Caco-2 (cell line): ENCODE data around the gene PRKX. TPM values are rescaled to one million over a fixed set of nuclear protein-coding genes. Genes with fewer than 3 reads are reported as not detected.

Experiments
- BruUV-seq: library from RNA; stranded (reverse); fragments of 400-500 nt; replicated peaks from 2 replicates; lab custom pipeline; 2021; lab: Mats Ljungman, UMichigan
- CTCF ChIA-PET: fragments of 300-600 bp; sonication (Branson Sonifier 250); formaldehyde crosslinking; loops from one replicate; lab custom pipeline; 2022; ENCODE audit warnings: antibody characterized with exemption; lab: Charles Lee
- POLR2A ChIA-PET: fragments of 300-600 bp; sonication (Branson Sonifier 250); formaldehyde crosslinking; loops from one replicate; lab custom pipeline; 2022; ENCODE audit warnings: antibody characterized with exemption; lab: Charles Lee
- DNase-seq, 2 experiments: peaks; one replicate each; pipeline versions ENCODE4 v3.0.0 to v3.0.0-alpha.2; 2020 to 2022
- H3K27me3 ChIP-seq: replicated peaks from 2 replicates; pipeline ENCODE4 v1.6.0; 2011; ENCODE audit warnings: low read length; ENCODE audit not compliant: control insufficient read depth, insufficient read depth
- H3K36me3 ChIP-seq: 2 replicates; pipeline ENCODE4 v1.5.1; 2011; ENCODE audit warnings: low read length; ENCODE audit not compliant: control insufficient read depth, insufficient read depth
- H3K4me1 ChIP-seq: fragments of 250-450 bp; sonication (Bioruptor Pico); 2 replicates; pipeline ENCODE4 v1.5.1; 2020; ENCODE audit warnings: mild to moderate bottlenecking
- H3K4me3 ChIP-seq: 2 replicates; pipeline ENCODE4 v1.5.1; 2011; ENCODE audit warnings: low read depth, mild to moderate bottlenecking, control low read depth, low read length
- H3K9me3 ChIP-seq: fragments of 250-450 bp; sonication (Bioruptor Pico); 2 replicates; pipeline ENCODE4 v1.5.1; 2020; ENCODE audit warnings: mild to moderate bottlenecking, moderate library complexity
- H3K27ac Mint-ChIP-seq: one replicate; pipeline ENCODE4 v1.8.0; 2022; ENCODE audit warnings: mixed read lengths; ENCODE audit not compliant: unreplicated experiment
- H3K27me3 Mint-ChIP-seq: one replicate; pipeline ENCODE4 v1.8.0; 2022; ENCODE audit warnings: mixed read lengths; ENCODE audit not compliant: insufficient read depth, unreplicated experiment
- H3K36me3 Mint-ChIP-seq: one replicate; pipeline ENCODE4 v1.8.0; 2022; ENCODE audit warnings: mild to moderate bottlenecking, mixed read lengths; ENCODE audit not compliant: insufficient read depth, unreplicated experiment
- H3K4me1 Mint-ChIP-seq: one replicate; pipeline ENCODE4 v1.8.0; 2022; ENCODE audit warnings: low read depth, mixed read lengths; ENCODE audit not compliant: unreplicated experiment
- H3K4me3 Mint-ChIP-seq: one replicate; pipeline ENCODE4 v1.8.0; 2022; ENCODE audit warnings: mild to moderate bottlenecking, moderate library complexity, mixed read lengths; ENCODE audit not compliant: unreplicated experiment
- H3K9me3 Mint-ChIP-seq: one replicate; pipeline ENCODE4 v1.8.0; 2022; ENCODE audit warnings: mixed read lengths; ENCODE audit not compliant: unreplicated experiment
- CTCF ChIP-seq, 2 experiments: fragments of 200-600 bp in 1 of 2; IDR thresholded peaks; 1 replicate in 1 of 2; 2 replicates in 1 of 2; pipeline versions ENCODE4 v1.5.1 to v1.8.0; 2011 to 2022; ENCODE audit warnings: antibody characterized with exemption in 1 of 2, control low read depth in 1 of 2, inconsistent platforms in 1 of 2, low read depth in 1 of 2, low read length in 1 of 2, mild to moderate bottlenecking in 1 of 2, moderate library complexity in 1 of 2; ENCODE audit not compliant: insufficient read depth in 1 of 2, severe bottlenecking in 1 of 2, unreplicated experiment in 1 of 2
- intact Hi-C: fragments of 100-400 bp; cut with micrococcal nuclease; formaldehyde crosslinking; loops from one replicate; pipeline ENCODE4 v1.10.0; 2022; ENCODE audit not compliant: unreplicated experiment
- total RNA-seq: library from RNA; stranded (reverse); gene quantifications from 2 replicates; pipeline ENCODE4 v1.2.3, GENCODE V29; 2022

PRKX gene
- total RNA-seq, 1 experiment from 2014 or later: 20.3 TPM

- no peak for DNase-seq
- no peaks in the 10 kb centered on the region for H3K4me1 ChIP-seq
- no peaks in the 10 kb centered on the region for H3K36me3 ChIP-seq
- no peaks in the 10 kb centered on the region for H3K27me3 ChIP-seq
- H3K9me3 Mint-ChIP-seq: no peaks in the 10 kb centered on the region
- H3K27ac Mint-ChIP-seq: no peak overlapping the region
- no peak overlapping the region for H3K4me3 ChIP-seq
- no peak for TF ChIP-seq CTCF (IDR thresholded peaks at IDR 0.05; ENCODE audit: insufficient read depth in 1 of 2, low read depth in 1 of 2, low read length in 1 of 2, severe bottlenecking in 1 of 2, unreplicated experiment in 1 of 2)
- no peaks in the 10 kb centered on the region for H3K9me3 ChIP-seq
- ChIA-PET POLR2A (no interaction called here), CTCF (no interaction called here)
- H3K27me3 Mint-ChIP-seq: no peaks in the 10 kb centered on the region
- H3K36me3 Mint-ChIP-seq: peaks cover 25% of the 10 kb centered on the region
- intact Hi-C loops: no loop called here
- H3K4me3 Mint-ChIP-seq: no peak overlapping the region
- H3K4me1 Mint-ChIP-seq: peaks cover 6% of the 10 kb centered on the region
- BruUV-seq: no TSS peak
Observed at GRCh38 chrX:3655181-3655580, 58.3 kb downstream of the PRKX start.

- POLR2A ChIA-PET: no interaction called here
Observed at GRCh38 chrX:3653111-3653510, 60.3 kb downstream of the PRKX start.

GRCh38 chrX:3651277-3651676, 62.2 kb downstream of the PRKX start:
- H3K9me3 Mint-ChIP-seq: no peaks in the 10 kb centered on the region
- DNase-seq: no peak
- intact Hi-C loops: loop anchor here (1.0 to 2.0 kb wide), 2 partner anchors 62 to 161 kb away; partner anchors contain the start of gene PRKX
- H3K4me1 ChIP-seq: no peaks in the 10 kb centered on the region
- H3K36me3 ChIP-seq: no peaks in the 10 kb centered on the region
- H3K27me3 Mint-ChIP-seq: no peaks in the 10 kb centered on the region
- no peaks in the 10 kb centered on the region for H3K27me3 ChIP-seq
- ChIA-PET POLR2A (no interaction called here), CTCF (no interaction called here)
- BruUV-seq: no TSS peak
- H3K4me1 Mint-ChIP-seq: no peaks in the 10 kb centered on the region
- peak in 1 of 2 experiments; percentile 40 for TF ChIP-seq CTCF (IDR thresholded peaks at IDR 0.05; ENCODE audit: insufficient read depth in 1 of 2, low read depth in 1 of 2, low read length in 1 of 2, severe bottlenecking in 1 of 2, unreplicated experiment in 1 of 2)
- H3K36me3 Mint-ChIP-seq: peaks cover 19% of the 10 kb centered on the region
- H3K4me3 Mint-ChIP-seq: no peak overlapping the region
- H3K4me3 ChIP-seq: no peak overlapping the region
- no peaks in the 10 kb centered on the region for H3K9me3 ChIP-seq
- no peak overlapping the region for H3K27ac Mint-ChIP-seq

More at GRCh38 chrX:3653111-3653510, 60.3 kb downstream of the PRKX start:
- H3K27ac Mint-ChIP-seq: no peak overlapping the region
- CTCF ChIA-PET: no interaction called here
- no peaks in the 10 kb centered on the region for H3K9me3 Mint-ChIP-seq
- no peak for DNase-seq
- H3K4me1 ChIP-seq: no peaks in the 10 kb centered on the region
- BruUV-seq: no TSS peak
- peaks cover 14% of the 10 kb centered on the region for H3K36me3 Mint-ChIP-seq
- no peaks in the 10 kb centered on the region for H3K27me3 ChIP-seq
- H3K36me3 ChIP-seq: no peaks in the 10 kb centered on the region
- no peaks in the 10 kb centered on the region for H3K27me3 Mint-ChIP-seq
- no peak for TF ChIP-seq CTCF (IDR thresholded peaks at IDR 0.05; ENCODE audit: insufficient read depth in 1 of 2, low read depth in 1 of 2, low read length in 1 of 2, severe bottlenecking in 1 of 2, unreplicated experiment in 1 of 2)
- H3K4me3 ChIP-seq: no peak overlapping the region
- no peaks in the 10 kb centered on the region for H3K4me1 Mint-ChIP-seq
- H3K4me3 Mint-ChIP-seq: no peak overlapping the region
- H3K9me3 ChIP-seq: no peaks in the 10 kb centered on the region
- intact Hi-C loops: no loop called here
